PC-9 (cell line): ENCODE measurements around the gene NCS1. TPM values are rescaled to one million over a fixed set of nuclear protein-coding genes. Genes with fewer than 3 reads are reported as not detected.
"Not testable (repeated sequence)": the region's sequence is repeated elsewhere in the genome, so short reads cannot be mapped to it uniquely, and the experiment has no call there.

Experiments
- BruUV-seq: library from RNA; stranded (reverse); fragments of 400-500 nt; replicated peaks from 2 replicates; lab custom pipeline; 2021; lab: Mats Ljungman, UMichigan
- CTCF ChIA-PET: fragments of 300-600 bp; sonication (Branson Sonifier 250); formaldehyde crosslinking; loops from one replicate; lab custom pipeline; 2022; ENCODE audit warnings: antibody characterized with exemption; lab: Charles Lee
- POLR2A ChIA-PET: fragments of 300-600 bp; sonication (Branson Sonifier 250); formaldehyde crosslinking; loops from one replicate; lab custom pipeline; 2022; ENCODE audit warnings: antibody characterized with exemption; ENCODE audit not compliant: unreplicated experiment; lab: Charles Lee
- DNase-seq, 2 experiments: peaks; one replicate each; pipeline versions ENCODE4 v3.0.0 to v3.0.0-alpha.2; 2015 to 2022; ENCODE audit warnings: mixed read lengths in 1 of 2
- H2AFZ ChIP-seq: fragments of 200-600 bp; sonication (generic); 2 replicates; pipeline ENCODE4 v1.8.1; 2017; ENCODE audit warnings: antibody characterized with exemption
- H3F3A ChIP-seq: fragments of 200-600 bp; sonication (generic); 2 replicates; pipeline ENCODE4 v1.8.1; 2017; ENCODE audit warnings: antibody characterized with exemption, mild to moderate bottlenecking, low read depth; ENCODE audit not compliant: insufficient read depth
- H3K27ac ChIP-seq: fragments of 200-600 bp; sonication (generic); 2 replicates; pipeline ENCODE4 v1.6.1; 2016; ENCODE audit warnings: mixed run types
- H3K27me3 ChIP-seq: fragments of 200-600 bp; sonication (generic); 2 replicates; pipeline ENCODE4 v1.6.1; 2016; ENCODE audit warnings: low read depth, mixed run types; ENCODE audit not compliant: insufficient read depth
- H3K36me3 ChIP-seq: fragments of 200-600 bp; sonication (generic); 2 replicates; pipeline ENCODE4 v1.6.1; 2016; ENCODE audit warnings: low read depth, mixed run types
- H3K4me1 ChIP-seq: fragments of 200-600 bp; sonication (generic); replicated peaks from 2 replicates; pipeline ENCODE4 v1.6.1; 2016; ENCODE audit warnings: mixed run types; ENCODE audit not compliant: insufficient read depth
- H3K4me2 ChIP-seq: fragments of 200-600 bp; sonication (generic); 2 replicates; pipeline ENCODE4 v1.6.1; 2017; ENCODE audit warnings: mixed run types
- H3K4me3 ChIP-seq: fragments of 200-600 bp; sonication (generic); 2 replicates; pipeline ENCODE4 v1.6.1; 2016; ENCODE audit warnings: mixed run types
- H3K79me2 ChIP-seq: fragments of 200-600 bp; sonication (generic); 2 replicates; pipeline ENCODE4 v1.6.1; 2017; ENCODE audit warnings: low read depth, mixed run types
- H3K9me2 ChIP-seq: fragments of 200-600 bp; sonication (generic); 2 replicates; pipeline ENCODE4 v1.8.1; 2017; ENCODE audit warnings: mild to moderate bottlenecking; ENCODE audit not compliant: insufficient read depth
- H3K9me3 ChIP-seq: fragments of 200-600 bp; sonication (generic); 2 replicates; pipeline ENCODE4 v1.8.1; 2016; ENCODE audit warnings: low read depth; ENCODE audit not compliant: insufficient read depth
- H4K20me1 ChIP-seq: fragments of 200-600 bp; sonication (generic); 2 replicates; pipeline ENCODE4 v1.8.1; 2017; ENCODE audit not compliant: insufficient read depth
- CTCF ChIP-seq: fragments of 200-600 bp; sonication (generic); conservative IDR thresholded peaks from 2 replicates; pipeline ENCODE4 v1.6.1; 2017; ENCODE audit warnings: mixed run types, antibody characterized with exemption, mild to moderate bottlenecking, moderate library complexity
- EZH2 ChIP-seq: fragments of 200-600 bp; sonication (generic); IDR thresholded peaks from 2 replicates; pipeline ENCODE4 v1.8.0; 2017; ENCODE audit warnings: antibody characterized with exemption, low read depth
- intact Hi-C: fragments of 100-400 bp; cut with micrococcal nuclease; formaldehyde crosslinking; loops from one replicate; pipeline ENCODE4 v1.10.0; 2022; ENCODE audit not compliant: unreplicated experiment
- total RNA-seq: library from RNA; stranded (reverse); gene quantifications from 2 replicates; pipeline ENCODE4 v1.2.3, GENCODE V29; 2021

Gene NCS1
- total RNA-seq, 1 experiment from 2014 or later = 59.2 TPM

- H2AFZ ChIP-seq = no peak overlapping the region
- no TSS peak for BruUV-seq
Measured at GRCh38 chr9:130276121-130276520, 103.9 kb downstream of the NCS1 start.

GRCh38 chr9:130276955-130277354 is 104.8 kb downstream of the NCS1 start:
- ChIA-PET POLR2A (interaction anchor here (0.6 kb wide), 1 partner anchor 78 kb away, joined by 3 read pairs; no protein-coding TSS in a partner anchor), CTCF (interaction anchor here (0.7 kb wide), 1 partner anchor 175 kb away, joined by 3 read pairs; no protein-coding TSS in a partner anchor)
- Histone ChIP-seq H3K9me3 (no peaks in the 10 kb centered on the region), H3K4me1 (no peaks in the 10 kb centered on the region), H3K27me3 (peaks cover 5% of the 10 kb centered on the region; the same call in 1 of the 2 replicates), H3K9me2 (no peaks in the 10 kb centered on the region), H3K36me3 (no peaks in the 10 kb centered on the region), H3K79me2 (no peaks in the 10 kb centered on the region), H3K4me2 (no peak overlapping the region), H3K27ac (no peak overlapping the region), H3F3A (no peaks in the 10 kb centered on the region), H2AFZ (no peak overlapping the region), H4K20me1 (no peaks in the 10 kb centered on the region), H3K4me3 (no peak overlapping the region)
- no peak for TF ChIP-seq CTCF
- BruUV-seq = no TSS peak
- no peak for DNase-seq
- intact Hi-C loops = no loop called here

More at GRCh38 chr9:130276121-130276520, 103.9 kb downstream of the NCS1 start:
- ChIA-PET POLR2A (interaction anchor here (0.6 kb wide), 1 partner anchor 77 kb away, joined by 3 read pairs; no protein-coding TSS in a partner anchor), CTCF (interaction anchor here (1.6 kb wide), 1 partner anchor 13 kb away, joined by 4 read pairs; no protein-coding TSS in a partner anchor)
- intact Hi-C loops = no loop called here
- Histone ChIP-seq H3K4me3 (no peak overlapping the region), H3K27me3 (peaks cover 5% of the 10 kb centered on the region; the same call in 1 of the 2 replicates), H4K20me1 (no peaks in the 10 kb centered on the region), H3K36me3 (no peaks in the 10 kb centered on the region), H3K79me2 (no peaks in the 10 kb centered on the region), H3K9me2 (no peaks in the 10 kb centered on the region), H3K4me2 (no peak overlapping the region), H3K27ac (no peak overlapping the region), H3F3A (no peaks in the 10 kb centered on the region), H3K4me1 (no peaks in the 10 kb centered on the region), H3K9me3 (no peaks in the 10 kb centered on the region)
- TF ChIP-seq CTCF (no peak), EZH2 (no peak)
- peak in 1 of 2 experiments; percentile 36 for DNase-seq

- BruUV-seq, H3K27me3 ChIP-seq, H3K79me2 ChIP-seq, H3K4me2 ChIP-seq, H3F3A ChIP-seq, H3K9me3 ChIP-seq, H3K4me1 ChIP-seq, intact Hi-C loops, H3K27ac ChIP-seq, H3K4me3 ChIP-seq, H2AFZ ChIP-seq, H3K9me2 ChIP-seq, H4K20me1 ChIP-seq, H3K36me3 ChIP-seq, DNase-seq, POLR2A ChIA-PET: not testable (repeated sequence)
- CTCF ChIA-PET = interaction anchor here (0.7 kb wide), 1 partner anchor 175 kb away, joined by 3 read pairs; no protein-coding TSS in a partner anchor
Measured at GRCh38 chr9:130277525-130277924, 105.3 kb downstream of the NCS1 start.
